GM13976 (cell line): ENCODE results near the gene UBALD1.

ENCODE experiments used
- DNase-seq: peaks from one replicate; pipeline ENCODE4 v3.0.0; 2012; ENCODE audit warnings: low spot score
- CTCF ChIP-seq: IDR thresholded peaks from 2 replicates; pipeline ENCODE4 v1.5.1; 2012; ENCODE audit warnings: borderline replicate concordance, mild to moderate bottlenecking; ENCODE audit not compliant: insufficient read depth; ENCODE audit errors: extremely low read depth, missing control alignments, control extremely low read depth
- in situ Hi-C: fragments of 300-500 bp; cut with MboI; formaldehyde crosslinking; loops from one replicate; pipeline ENCODE4 v1.12.0; 2022; ENCODE audit warnings: low sequenced_read_pairs, mixed read lengths, inconsistent platforms; ENCODE audit not compliant: unreplicated experiment

The UBALD1 gene

GRCh38 chr16:4641895-4642294 lies 27.2 kb upstream of the UBALD1 start:
- no peak for TF ChIP-seq CTCF
- in situ Hi-C loops, result no loop called here
- no peak for DNase-seq

GRCh38 chr16:4641306-4641687 lies 26.6 kb upstream of the UBALD1 start:
- no peak for DNase-seq
- in situ Hi-C loops, result no loop called here
- TF ChIP-seq CTCF, result no peak

- no peak for DNase-seq
- TF ChIP-seq CTCF, result no peak
- in situ Hi-C loops, result no loop called here
These were observed 26.1 kb upstream of the UBALD1 start for GRCh38 chr16:4640572-4641305.

GRCh38 chr16:4639899-4640509 lies 25.3 kb upstream of the UBALD1 start:
- DNase-seq, result no peak
- TF ChIP-seq CTCF, result no peak
- in situ Hi-C loops, result no loop called here

- in situ Hi-C loops, result no loop called here
- no peak for DNase-seq
- TF ChIP-seq CTCF, result no peak
These were observed 22.9 kb upstream of the UBALD1 start for GRCh38 chr16:4637501-4638166.

- in situ Hi-C loops, result no loop called here
- no peak for DNase-seq
These were observed 21.5 kb upstream of the UBALD1 start for GRCh38 chr16:4636196-4636595.

More at GRCh38 chr16:4636196-4636595, 21.5 kb upstream of the UBALD1 start:
- no peak for TF ChIP-seq CTCF
